NCI-H774 (cell line): Measurements from ENCODE around the gene WWTR1.

Experiments
- DNase-seq: peaks from one replicate; lab custom pipeline; 2025; lab: John Stamatoyannopoulos, UW

Gene WWTR1

GRCh38 chr3:149567381-149567780 is 90.4 kb downstream of the WWTR1 start:
- no peak for DNase-seq

- no peak for DNase-seq
Observed at GRCh38 chr3:149566292-149566975, 91.4 kb downstream of the WWTR1 start.

GRCh38 chr3:149564079-149564478 is 93.7 kb downstream of the WWTR1 start:
- DNase-seq, result no peak

GRCh38 chr3:149563114-149563513 is 94.7 kb downstream of the WWTR1 start:
- no peak for DNase-seq

GRCh38 chr3:149560617-149561016 is 97.2 kb downstream of the WWTR1 start:
- no peak for DNase-seq

GRCh38 chr3:149560001-149560400 is 97.8 kb downstream of the WWTR1 start:
- no peak for DNase-seq

GRCh38 chr3:149559525-149559924 is 98.3 kb downstream of the WWTR1 start:
- no peak for DNase-seq

GRCh38 chr3:149555927-149556326 is 101.9 kb downstream of the WWTR1 start:
- DNase-seq, result no peak

- peak; percentile 38 for DNase-seq
Observed at GRCh38 chr3:149554826-149555225, 103.0 kb downstream of the WWTR1 start.

- no peak for DNase-seq
Observed at GRCh38 chr3:149553781-149554451, 103.9 kb downstream of the WWTR1 start.

GRCh38 chr3:149552700-149553099 is 105.1 kb downstream of the WWTR1 start:
- no peak for DNase-seq

GRCh38 chr3:149551500-149551899 is 106.3 kb downstream of the WWTR1 start:
- no peak for DNase-seq

GRCh38 chr3:149548669-149549065 is 109.2 kb downstream of the WWTR1 start:
- DNase-seq, result no peak

GRCh38 chr3:149547954-149548668 is 109.7 kb downstream of the WWTR1 start:
- peak; percentile 19 for DNase-seq

- DNase-seq, result no peak
Observed at GRCh38 chr3:149547413-149547812, 110.4 kb downstream of the WWTR1 start.

- DNase-seq, result no peak
Observed at GRCh38 chr3:149545049-149545448, 112.8 kb downstream of the WWTR1 start.

GRCh38 chr3:149542375-149543312 is 115.2 kb downstream of the WWTR1 start:
- peak; percentile 80 for DNase-seq

- no peak for DNase-seq
Observed at GRCh38 chr3:149541091-149541491, 116.7 kb downstream of the WWTR1 start.

- no peak for DNase-seq
Observed at GRCh38 chr3:149538371-149538770, 119.5 kb downstream of the WWTR1 start.

- peak; percentile 55 for DNase-seq
Observed at GRCh38 chr3:149536429-149536828, 121.4 kb downstream of the WWTR1 start.

- no peak for DNase-seq
Observed at GRCh38 chr3:149535333-149535685, 122.5 kb downstream of the WWTR1 start.
